CD4-positive, alpha-beta T cell (primary cell): ENCODE measurements around the gene MUC13. TPM values are rescaled to one million over a fixed set of nuclear protein-coding genes. Genes with fewer than 3 reads are reported as not detected.

ENCODE experiments used
- ATAC-seq: fragments of 200-7000 bp; cut with Tn5 transposase; one replicate; pipeline ENCODE4 v1.10.0; 2022; ENCODE audit warnings: mild to moderate bottlenecking; ENCODE audit not compliant: poor library complexity
- CTCF ChIA-PET: fragments of 350-600 bp; sonication (Branson Sonifier 250); formaldehyde crosslinking; loops from one replicate; lab custom pipeline; 2021; ENCODE audit warnings: antibody characterized with exemption, inconsistent platforms; lab: Charles Lee
- POLR2A ChIA-PET: fragments of 350-600 bp; sonication (Branson Sonifier 250); formaldehyde crosslinking; loops from one replicate; lab custom pipeline; 2021; ENCODE audit warnings: antibody characterized with exemption, inconsistent platforms; lab: Charles Lee
- DNase-seq, 14 experiments: peaks; one replicate each; pipeline ENCODE4 v3.0.0-alpha.2; 2013 to 2020; ENCODE audit warnings: mixed read lengths in 2 of 14
- H3K27ac ChIP-seq, 2 donors: one replicate each; pipeline versions ENCODE4 v1.5.1 to v1.7.0; 2013; ENCODE audit warnings: low read length in 2 of 2, low read depth in 1 of 2, mild to moderate bottlenecking in 1 of 2
- H3K27me3 ChIP-seq, 2 experiments: 1 replicate in 1 of 2; 2 replicates in 1 of 2; pipeline versions ENCODE4 v1.6.1 to v1.7.0; 2013; ENCODE audit warnings: low read length in 2 of 2, control low read depth in 1 of 2, mild to moderate bottlenecking in 1 of 2, moderate library complexity in 1 of 2; ENCODE audit not compliant: insufficient read depth in 2 of 2, control insufficient read depth in 1 of 2
- H3K36me3 ChIP-seq: one replicate; pipeline ENCODE4 v1.6.1; 2013; ENCODE audit warnings: low read length, control low read depth; ENCODE audit not compliant: insufficient read depth
- H3K4me1 ChIP-seq: one replicate; pipeline ENCODE4 v1.6.1; 2013; ENCODE audit warnings: low read length, control low read depth; ENCODE audit not compliant: insufficient read depth
- H3K4me3 ChIP-seq: one replicate; pipeline ENCODE4 v1.5.1; 2013; ENCODE audit warnings: mild to moderate bottlenecking, low read length, moderate library complexity
- H3K9me3 ChIP-seq, 2 experiments: 1 replicate in 1 of 2; 2 replicates in 1 of 2; pipeline versions ENCODE4 v1.6.1 to v1.7.0; 2013; ENCODE audit warnings: low read length in 2 of 2, mild to moderate bottlenecking in 2 of 2, control low read depth in 1 of 2, moderate library complexity in 1 of 2; ENCODE audit not compliant: control insufficient read depth in 1 of 2, insufficient read depth in 1 of 2
- H3K27ac Mint-ChIP-seq: one replicate; pipeline ENCODE4 v1.8.0; 2020; ENCODE audit warnings: mixed read lengths
- H3K27me3 Mint-ChIP-seq: one replicate; pipeline ENCODE4 v1.8.0; 2021; ENCODE audit warnings: mixed read lengths
- H3K36me3 Mint-ChIP-seq: one replicate; pipeline ENCODE4 v1.8.0; 2021; ENCODE audit warnings: low read depth, mixed read lengths
- H3K4me1 Mint-ChIP-seq: one replicate; pipeline ENCODE4 v1.8.0; 2021; ENCODE audit warnings: low read depth, mixed read lengths
- H3K4me3 Mint-ChIP-seq: one replicate; pipeline ENCODE4 v1.8.0; 2020; ENCODE audit warnings: mild to moderate bottlenecking, mixed read lengths
- H3K9me3 Mint-ChIP-seq: one replicate; pipeline ENCODE4 v1.8.0; 2020; ENCODE audit warnings: mixed read lengths
- CTCF ChIP-seq: fragments of 200-600 bp; IDR thresholded peaks from one replicate; pipeline ENCODE4 v1.8.0; 2022; ENCODE audit warnings: antibody characterized with exemption, mild to moderate bottlenecking
- intact Hi-C, 2 experiments: fragments of 100-400 bp; cut with DNase I in 1 of 2; cut with micrococcal nuclease in 1 of 2; formaldehyde crosslinking; loops; one replicate each; pipeline versions ENCODE4 v1.15.1 to v1.9.0; 2023 to 2025; cut with DNase I, micrococcal nuclease
- total RNA-seq, 174 experiments: library from RNA in 2 of 174; stranded (reverse) in 2 of 174; gene quantifications; one replicate each; pipeline ENCODE4 v1.2.3 and lab custom pipeline; 2021 to 2026

Gene MUC13
- total RNA-seq, 2 experiments from 2014 or later, result 0.47 TPM; not detected in 1

DNA sequence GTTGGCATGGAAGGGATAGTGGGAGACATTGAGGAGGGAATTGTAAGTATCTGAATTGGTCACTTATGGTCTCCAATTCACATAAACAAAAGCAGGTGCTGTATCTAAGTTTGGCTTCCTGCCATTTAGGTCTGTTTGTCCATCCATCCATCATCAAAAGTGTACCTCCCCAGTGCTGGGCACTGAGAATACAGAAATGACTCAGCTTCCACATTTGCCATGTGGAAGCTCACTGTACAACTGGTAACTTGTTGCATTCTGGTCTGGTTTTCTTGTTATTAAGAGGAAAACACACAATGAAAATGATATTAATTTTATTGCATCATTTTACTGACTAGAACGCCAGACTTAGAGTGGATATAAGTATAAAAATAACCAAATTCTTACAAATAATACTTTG lies 30.9 kb upstream of the MUC13 start:
- Mint-ChIP-seq H3K4me3 (no peak overlapping the region), H3K36me3 (peaks cover 20% of the 10 kb centered on the region), H3K27ac (no peak overlapping the region), H3K4me1 (no peaks in the 10 kb centered on the region), H3K9me3 (no peaks in the 10 kb centered on the region), H3K27me3 (no peaks in the 10 kb centered on the region)
- intact Hi-C loops, result no loop called here
- H3K36me3 ChIP-seq, result peaks cover 14% of the 10 kb centered on the region
- no peak for ATAC-seq
- DNase-seq, result no peak
- no peak overlapping the region for H3K4me3 ChIP-seq
- no peak for TF ChIP-seq CTCF
- no peak overlapping the region for H3K27ac ChIP-seq
- H3K27me3 ChIP-seq, result no peaks in the 10 kb centered on the region
- no peaks in the 10 kb centered on the region for H3K9me3 ChIP-seq
- POLR2A ChIA-PET, result no interaction called here
- H3K4me1 ChIP-seq, result no peaks in the 10 kb centered on the region
- CTCF ChIA-PET, result no interaction called here

DNA sequence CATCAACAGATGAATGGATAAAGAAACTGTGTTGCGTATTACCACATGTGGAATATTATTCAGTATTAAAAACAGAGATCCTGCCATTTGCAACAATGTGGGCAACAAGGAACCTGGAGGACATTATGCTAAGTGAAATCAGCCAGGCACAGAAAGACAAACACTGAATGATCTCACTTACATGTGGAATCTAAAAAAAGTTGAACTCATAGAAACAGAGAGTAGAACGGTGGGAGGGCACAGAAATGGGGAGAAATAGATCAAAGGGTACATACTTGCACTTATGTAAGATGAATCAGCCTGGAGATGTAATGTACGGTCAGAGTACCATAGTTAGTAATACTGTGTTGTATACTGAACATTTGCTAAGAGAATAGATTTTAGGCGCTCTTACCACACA lies 29.8 kb upstream of the MUC13 start:
- no peaks in the 10 kb centered on the region for H3K4me1 ChIP-seq
- H3K27me3 ChIP-seq, result no peaks in the 10 kb centered on the region
- Mint-ChIP-seq H3K27ac (no peak overlapping the region), H3K4me3 (no peak overlapping the region), H3K36me3 (peaks cover 13% of the 10 kb centered on the region), H3K9me3 (no peaks in the 10 kb centered on the region), H3K27me3 (no peaks in the 10 kb centered on the region), H3K4me1 (no peaks in the 10 kb centered on the region)
- ATAC-seq, result no peak
- peaks cover 7% of the 10 kb centered on the region for H3K36me3 ChIP-seq
- no peak for DNase-seq
- intact Hi-C loops, result no loop called here
- CTCF ChIA-PET, result no interaction called here
- H3K27ac ChIP-seq, result no peak overlapping the region
- H3K9me3 ChIP-seq, result no peaks in the 10 kb centered on the region
- POLR2A ChIA-PET, result no interaction called here
- no peak for TF ChIP-seq CTCF
- no peak overlapping the region for H3K4me3 ChIP-seq

DNA sequence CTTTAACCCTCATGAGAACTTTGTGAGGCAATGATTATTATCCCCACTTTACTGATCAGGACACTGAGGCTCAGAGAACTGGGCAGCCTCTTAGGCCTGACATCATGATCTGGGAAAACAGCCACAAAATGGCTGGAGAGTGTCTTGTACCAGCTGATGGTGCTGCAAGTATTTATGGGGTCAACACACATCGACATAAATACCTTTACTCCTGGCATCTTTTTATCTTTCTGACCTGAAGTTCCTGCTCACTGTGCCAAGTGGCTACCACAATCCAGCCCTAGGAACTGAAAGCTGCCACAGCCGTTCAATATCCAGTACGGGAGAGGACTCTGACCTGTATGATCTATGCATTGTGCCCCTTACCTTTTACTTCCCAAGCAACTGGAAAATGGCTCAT lies 29.2 kb upstream of the MUC13 start:
- H3K27ac Mint-ChIP-seq, result no peak overlapping the region

More for the DNA sequence above, 29.2 kb upstream of the MUC13 start:
- H3K36me3 Mint-ChIP-seq, result peaks cover 6% of the 10 kb centered on the region
- H3K4me3 ChIP-seq, result no peak overlapping the region
- no peaks in the 10 kb centered on the region for H3K27me3 Mint-ChIP-seq
- no peak for TF ChIP-seq CTCF
- H3K27ac ChIP-seq, result no peak overlapping the region
- ATAC-seq (no peak), DNase-seq (no peak)
- H3K27me3 ChIP-seq, result no peaks in the 10 kb centered on the region
- H3K4me1 ChIP-seq, result no peaks in the 10 kb centered on the region
- POLR2A ChIA-PET, result no interaction called here
- no peaks in the 10 kb centered on the region for H3K9me3 Mint-ChIP-seq
- intact Hi-C loops, result no loop called here
- CTCF ChIA-PET, result no interaction called here
- H3K4me1 Mint-ChIP-seq, result no peaks in the 10 kb centered on the region
- no peak overlapping the region for H3K4me3 Mint-ChIP-seq
- H3K9me3 ChIP-seq, result no peaks in the 10 kb centered on the region
- peaks cover 5% of the 10 kb centered on the region for H3K36me3 ChIP-seq
